ENCODE results near the gene PDXDC1. TPM values are rescaled to one million over a fixed set of nuclear protein-coding genes. Genes with fewer than 3 reads are reported as not detected.
"Not testable (repeated sequence)": the region's sequence is repeated elsewhere in the genome, so short reads cannot be mapped to it uniquely, and the experiment has no call there.

PDXDC1 gene
- total RNA-seq, 1 experiment from 2014 or later = 94.3 TPM

GRCh38 chr16:15028345-15028715 is 53.5 kb downstream of the PDXDC1 start:
- H3K79me2 ChIP-seq (ENCODE audit: insufficient read depth, low read length) = peaks cover 16% of the 10 kb centered on the region; the same call in 1 of the 2 replicates
- H3K9me2 ChIP-seq (ENCODE audit: insufficient read depth); H3K9ac ChIP-seq (ENCODE audit: low read length); POLR2A ChIA-PET; CTCF ChIA-PET; H4K20me1 ChIP-seq (ENCODE audit: insufficient read depth); H3K9me3 ChIP-seq (ENCODE audit: control insufficient read depth in 1 of 2, insufficient read depth in 1 of 2, low read depth in 1 of 2, low read length in 2 of 2); H3K27me3 ChIP-seq (ENCODE audit: insufficient read depth, low read length); DNase-seq (ENCODE audit: low read depth, low spot score); H2AFZ ChIP-seq (ENCODE audit: low read depth, low read length, poor library complexity, severe bottlenecking); H3K4me3 ChIP-seq (replicated peaks in 1 of 2; ENCODE audit: low read depth in 1 of 2, low read length in 2 of 2); H3K27ac ChIP-seq (ENCODE audit: low read depth, low read length); ATAC-seq; RAD21 ChIA-PET (ENCODE audit: low non-redundant PET in 1 of 2, low total read pairs in 2 of 2, uncharacterized antibody in 2 of 2, unreplicated experiment in 2 of 2); H3K4me2 ChIP-seq (ENCODE audit: low read length): not testable (repeated sequence)
- H3K36me3 ChIP-seq (ENCODE audit: control insufficient read depth in 1 of 2, insufficient read depth in 2 of 2, low read length in 2 of 2) = peaks cover 17 to 19% of the 10 kb centered on the region in 2 experiments
- intact Hi-C loops (cut with micrococcal nuclease) = loop anchor here (10.0 kb wide), 1 partner anchor 54 kb away; the partner anchor contains the start of gene PDXDC1
- H3K4me1 ChIP-seq (ENCODE audit: control insufficient read depth in 1 of 2, insufficient read depth in 2 of 2, low read length in 2 of 2) = peaks cover 0 to 12% of the 10 kb centered on the region in 2 experiments; a peak in 2 of 4 replicates
- TSS peak; percentile 26 for BruUV-seq (replicated peaks)

DNA sequence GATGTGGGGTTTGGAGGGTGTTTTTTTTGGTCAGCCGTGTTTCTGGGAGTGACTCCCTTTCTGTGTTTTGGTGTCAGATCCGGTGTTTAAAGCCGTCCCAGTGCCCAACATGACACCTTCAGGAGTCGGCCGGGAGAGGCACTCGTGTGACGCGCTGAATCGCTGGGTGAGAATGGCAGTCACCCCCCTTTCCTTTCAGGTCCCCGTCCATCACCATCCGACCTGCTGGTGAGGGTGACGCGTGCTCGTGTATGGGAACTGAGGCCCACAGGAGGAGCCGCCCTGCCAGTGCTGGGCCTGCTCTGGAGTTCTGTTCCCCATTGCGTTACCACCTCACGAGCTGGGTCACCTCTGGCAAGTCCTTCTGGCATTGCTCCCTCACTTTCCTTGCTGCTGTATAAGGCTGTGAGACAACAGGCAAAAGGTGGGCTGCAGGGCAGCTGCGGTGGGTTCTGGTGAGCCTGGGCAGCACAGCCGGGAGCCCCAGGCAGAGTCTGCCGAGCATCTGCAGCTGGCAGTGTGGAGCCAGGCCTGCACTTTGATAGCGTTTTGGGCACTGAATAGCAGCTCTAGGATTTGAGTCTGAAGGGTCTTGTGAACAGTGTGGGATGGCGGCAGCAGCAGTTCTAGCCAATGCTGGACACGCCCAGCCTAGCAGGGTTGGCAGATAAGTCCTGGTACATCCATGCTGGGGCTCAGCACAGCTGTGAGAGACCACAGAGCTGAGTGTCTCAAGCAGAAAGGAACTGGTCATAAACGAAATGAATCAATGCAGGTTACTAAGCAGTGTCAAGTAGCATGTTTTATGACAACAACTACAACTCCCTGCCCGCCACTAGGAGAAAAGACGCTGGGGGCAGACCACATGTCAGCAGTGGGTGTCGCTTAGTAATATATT is 54.2 kb downstream of the PDXDC1 start:
- Histone ChIP-seq H3K36me3 (ENCODE audit: control insufficient read depth in 1 of 2, insufficient read depth in 2 of 2, low read length in 2 of 2) (peaks cover 15 to 22% of the 10 kb centered on the region in 2 experiments; a peak in 3 of 4 replicates), H3K79me2 (ENCODE audit: insufficient read depth, low read length) (peaks cover 16% of the 10 kb centered on the region; the same call in 1 of the 2 replicates), H3K4me1 (ENCODE audit: control insufficient read depth in 1 of 2, insufficient read depth in 2 of 2, low read length in 2 of 2) (peaks cover 0 to 12% of the 10 kb centered on the region in 2 experiments; a peak in 2 of 4 replicates)
- CTCF ChIA-PET; RAD21 ChIA-PET (ENCODE audit: low non-redundant PET in 1 of 2, low total read pairs in 2 of 2, uncharacterized antibody in 2 of 2, unreplicated experiment in 2 of 2); DNase-seq (ENCODE audit: low read depth, low spot score); H2AFZ ChIP-seq (ENCODE audit: low read depth, low read length, poor library complexity, severe bottlenecking); H3K9me3 ChIP-seq (ENCODE audit: control insufficient read depth in 1 of 2, insufficient read depth in 1 of 2, low read depth in 1 of 2, low read length in 2 of 2); H3K4me2 ChIP-seq (ENCODE audit: low read length); H3K9ac ChIP-seq (ENCODE audit: low read length); H3K4me3 ChIP-seq (replicated peaks in 1 of 2; ENCODE audit: low read depth in 1 of 2, low read length in 2 of 2); BruUV-seq (replicated peaks); H3K9me2 ChIP-seq (ENCODE audit: insufficient read depth); H3K27me3 ChIP-seq (ENCODE audit: insufficient read depth, low read length); H4K20me1 ChIP-seq (ENCODE audit: insufficient read depth); POLR2A ChIA-PET; H3K27ac ChIP-seq (ENCODE audit: low read depth, low read length): not testable (repeated sequence)
- ATAC-seq = peak; percentile 12; the same call in 1 of the 2 replicates
- intact Hi-C loops (cut with micrococcal nuclease) = loop anchor here (10.0 kb wide), 1 partner anchor 54 kb away; the partner anchor contains the start of gene PDXDC1

DNA sequence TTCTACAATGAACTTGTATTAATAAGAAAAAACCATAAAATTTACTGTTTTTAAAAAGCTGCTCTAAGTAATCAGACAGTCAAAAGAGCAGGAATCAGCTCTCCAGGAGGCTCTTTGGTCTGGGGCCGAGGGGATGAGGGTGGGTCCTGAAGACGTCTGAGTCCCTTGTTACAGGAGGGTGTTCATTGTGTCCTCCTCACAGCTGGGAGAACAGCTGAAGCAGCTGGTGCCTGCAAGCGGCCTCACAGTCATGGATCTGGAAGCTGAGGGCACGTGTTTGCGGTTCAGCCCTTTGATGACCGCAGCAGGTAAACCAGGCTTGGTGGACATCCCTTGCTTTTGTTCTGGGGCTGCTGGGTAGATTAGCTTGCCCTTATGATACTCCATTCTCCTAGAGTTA is 54.9 kb downstream of the PDXDC1 start:
- RAD21 ChIA-PET (ENCODE audit: low non-redundant PET in 1 of 2, low total read pairs in 2 of 2, uncharacterized antibody in 2 of 2, unreplicated experiment in 2 of 2); BruUV-seq (replicated peaks); CTCF ChIA-PET: not testable (repeated sequence)

More for the DNA sequence above, 54.9 kb downstream of the PDXDC1 start:
- Histone ChIP-seq H3K79me2 (ENCODE audit: insufficient read depth, low read length) (peaks cover 16% of the 10 kb centered on the region; the same call in 1 of the 2 replicates), H3K36me3 (ENCODE audit: control insufficient read depth in 1 of 2, insufficient read depth in 2 of 2, low read length in 2 of 2) (peaks cover 15 to 25% of the 10 kb centered on the region in 2 experiments; a peak in 3 of 4 replicates), H3K4me1 (ENCODE audit: control insufficient read depth in 1 of 2, insufficient read depth in 2 of 2, low read length in 2 of 2) (peaks cover 0 to 12% of the 10 kb centered on the region in 2 experiments; a peak in 2 of 4 replicates)
- H3K9me2 ChIP-seq (ENCODE audit: insufficient read depth); H3K27ac ChIP-seq (ENCODE audit: low read depth, low read length); DNase-seq (ENCODE audit: low read depth, low spot score); H3K9ac ChIP-seq (ENCODE audit: low read length); H3K27me3 ChIP-seq (ENCODE audit: insufficient read depth, low read length); H3K4me3 ChIP-seq (replicated peaks in 1 of 2; ENCODE audit: low read depth in 1 of 2, low read length in 2 of 2); H4K20me1 ChIP-seq (ENCODE audit: insufficient read depth); H3K9me3 ChIP-seq (ENCODE audit: control insufficient read depth in 1 of 2, insufficient read depth in 1 of 2, low read depth in 1 of 2, low read length in 2 of 2); H3K4me2 ChIP-seq (ENCODE audit: low read length); POLR2A ChIA-PET; H2AFZ ChIP-seq (ENCODE audit: low read depth, low read length, poor library complexity, severe bottlenecking): not testable (repeated sequence)
- intact Hi-C loops (cut with micrococcal nuclease) = loop anchor here (10.0 kb wide), 1 partner anchor 55 kb away; the partner anchor contains the start of gene PDXDC1
- 0 out of 2 replicates have a peak, but pooled peaks have one; percentile 16 for ATAC-seq
